H9 (cell line): ENCODE results near the gene TMEM156. TPM values are rescaled to one million over a fixed set of nuclear protein-coding genes. Genes with fewer than 3 reads are reported as not detected.

ENCODE experiments used
- DNase-seq: peaks from one replicate; pipeline ENCODE4 v3.0.0-alpha.2; 2017
- H2AFZ ChIP-seq: one replicate; pipeline ENCODE4 v1.6.1; 2013; ENCODE audit warnings: mild to moderate bottlenecking, low read length, control low read depth, moderate library complexity
- H2AK5ac ChIP-seq: 2 replicates; pipeline ENCODE4 v1.6.1; 2013; ENCODE audit warnings: low read length, control low read depth, mixed read lengths; ENCODE audit not compliant: insufficient read length
- H2BK120ac ChIP-seq: one replicate; pipeline ENCODE4 v1.6.1; 2013; ENCODE audit warnings: low read depth, mild to moderate bottlenecking, low read length, control low read depth, inconsistent platforms; ENCODE audit not compliant: poor library complexity, severe bottlenecking
- H2BK12ac ChIP-seq: 2 replicates; pipeline ENCODE4 v1.6.1; 2013; ENCODE audit warnings: low read length, control low read depth, mixed read lengths, low read depth; ENCODE audit not compliant: insufficient read length
- H2BK15ac ChIP-seq: 2 replicates; pipeline ENCODE4 v1.6.1; 2013; ENCODE audit warnings: low read depth, low read length, control low read depth
- H2BK20ac ChIP-seq: one replicate; pipeline ENCODE4 v1.6.1; 2013; ENCODE audit warnings: low read depth, mild to moderate bottlenecking, low read length, control low read depth, inconsistent platforms; ENCODE audit not compliant: poor library complexity, severe bottlenecking
- H2BK5ac ChIP-seq: 2 replicates; pipeline ENCODE4 v1.6.1; 2013; ENCODE audit warnings: low read length, control low read depth, mixed read lengths; ENCODE audit not compliant: insufficient read length
- H3K14ac ChIP-seq: 2 replicates; pipeline ENCODE4 v1.6.1; 2013; ENCODE audit warnings: low read length, control low read depth; ENCODE audit not compliant: insufficient read depth
- H3K18ac ChIP-seq: 2 replicates; pipeline ENCODE4 v1.6.1; 2013; ENCODE audit warnings: low read depth, mild to moderate bottlenecking, mixed read lengths, low read length, control low read depth; ENCODE audit not compliant: insufficient read length
- H3K23ac ChIP-seq: 2 replicates; pipeline ENCODE4 v1.6.1; 2013; ENCODE audit warnings: low read length, control low read depth, mixed read lengths, low read depth; ENCODE audit not compliant: insufficient read length
- H3K23me2 ChIP-seq: 2 replicates; pipeline ENCODE4 v1.6.1; 2013; ENCODE audit warnings: low read depth, mild to moderate bottlenecking, mixed read lengths, low read length, control low read depth; ENCODE audit not compliant: insufficient read length, poor library complexity, severe bottlenecking
- H3K27ac ChIP-seq: 2 replicates; pipeline ENCODE4 v1.5.1; 2013; ENCODE audit warnings: low read length, control low read depth, mixed read lengths, low read depth; ENCODE audit not compliant: insufficient read length
- H3K27me3 ChIP-seq: 2 replicates; pipeline ENCODE4 v1.6.1; 2013; ENCODE audit warnings: low read length, control low read depth, inconsistent platforms; ENCODE audit not compliant: insufficient read depth
- H3K4ac ChIP-seq: 2 replicates; pipeline ENCODE4 v1.6.1; 2013; ENCODE audit warnings: low read depth, mild to moderate bottlenecking, control low read depth, inconsistent platforms, low read length, moderate library complexity
- H3K4me1 ChIP-seq: 2 replicates; pipeline ENCODE4 v1.6.1; 2013; ENCODE audit warnings: low read length, control low read depth, inconsistent platforms; ENCODE audit not compliant: insufficient read depth
- H3K4me2 ChIP-seq: 2 replicates; pipeline ENCODE4 v1.6.1; 2013; ENCODE audit warnings: low read length, control low read depth, mixed read lengths; ENCODE audit not compliant: insufficient read length, insufficient read depth
- H3K56ac ChIP-seq: 2 replicates; pipeline ENCODE4 v1.6.1; 2013; ENCODE audit warnings: low read depth, mild to moderate bottlenecking, mixed read lengths, low read length, control low read depth; ENCODE audit not compliant: insufficient read length
- H3K79me1 ChIP-seq: 2 replicates; pipeline ENCODE4 v1.6.1; 2013; ENCODE audit warnings: low read depth, mild to moderate bottlenecking, moderate library complexity, low read length, control low read depth, inconsistent platforms; ENCODE audit not compliant: insufficient read depth, poor library complexity, severe bottlenecking
- H3K79me2 ChIP-seq: 2 replicates; pipeline ENCODE4 v1.6.1; 2013; ENCODE audit warnings: low read length, control low read depth, inconsistent platforms; ENCODE audit not compliant: insufficient read depth
- H3K9ac ChIP-seq: 2 replicates; pipeline ENCODE4 v1.6.1; 2013; ENCODE audit warnings: low read length, control low read depth, mixed read lengths; ENCODE audit not compliant: insufficient read length; ENCODE audit errors: extremely low read depth
- H3K9me3 ChIP-seq: one replicate; pipeline ENCODE4 v1.6.1; 2013; ENCODE audit warnings: low read depth, low read length, inconsistent platforms; ENCODE audit not compliant: control insufficient read depth
- H3T11ph ChIP-seq: one replicate; pipeline ENCODE4 v1.6.1; 2013; ENCODE audit warnings: mild to moderate bottlenecking, low read length, control low read depth, inconsistent platforms
- H4K20me1 ChIP-seq: one replicate; pipeline ENCODE4 v1.6.1; 2013; ENCODE audit not compliant: control insufficient read depth, insufficient read length, insufficient read depth
- H4K5ac ChIP-seq: 2 replicates; pipeline ENCODE4 v1.6.1; 2013; ENCODE audit warnings: low read depth, mild to moderate bottlenecking, mixed read lengths, low read length, control low read depth; ENCODE audit not compliant: insufficient read length
- H4K8ac ChIP-seq: replicated peaks from 2 replicates; pipeline ENCODE4 v1.6.1; 2013; ENCODE audit warnings: low read length, control low read depth, mixed read lengths, low read depth; ENCODE audit not compliant: insufficient read length
- H4K91ac ChIP-seq: 2 replicates; pipeline ENCODE4 v1.6.1; 2013; ENCODE audit warnings: low read depth, mild to moderate bottlenecking, moderate library complexity, mixed read lengths, low read length, control low read depth; ENCODE audit not compliant: insufficient read length
- H3K27ac Mint-ChIP-seq, 3 experiments: 2 replicates in 2 of 3; 3 replicates in 1 of 3; pipeline ENCODE4 v1.8.0; 2020 to 2021; ENCODE audit warnings: mixed read lengths in 3 of 3, mild to moderate bottlenecking in 1 of 3, moderate library complexity in 1 of 3
- H3K27me3 Mint-ChIP-seq: 2 replicates; pipeline ENCODE4 v1.8.0; 2021; ENCODE audit warnings: low read depth, mild to moderate bottlenecking, moderate library complexity, mixed read lengths
- H3K36me3 Mint-ChIP-seq, 3 experiments: 2 replicates in 2 of 3; 3 replicates in 1 of 3; pipeline ENCODE4 v1.8.0; 2020 to 2021; ENCODE audit warnings: low read depth in 3 of 3, mixed read lengths in 3 of 3; ENCODE audit not compliant: insufficient read depth in 1 of 3
- H3K4me1 Mint-ChIP-seq, 2 experiments: 2 replicates each; pipeline ENCODE4 v1.8.0; 2020; ENCODE audit warnings: mixed read lengths in 2 of 2
- H3K4me3 Mint-ChIP-seq, 2 experiments: 2 replicates in 1 of 2; 3 replicates in 1 of 2; pipeline ENCODE4 v1.8.0; 2020 to 2021; ENCODE audit warnings: mild to moderate bottlenecking in 2 of 2, mixed read lengths in 2 of 2, moderate library complexity in 1 of 2
- H3K9me3 Mint-ChIP-seq, 2 experiments: 2 replicates in 1 of 2; 3 replicates in 1 of 2; pipeline ENCODE4 v1.8.0; 2020; ENCODE audit warnings: mild to moderate bottlenecking in 2 of 2, mixed read lengths in 2 of 2, moderate library complexity in 1 of 2
- CTCF ChIP-seq: fragments of 200-600 bp; sonication (generic); conservative IDR thresholded peaks from 3 replicates; pipeline ENCODE4 v1.8.0; 2021; ENCODE audit warnings: antibody characterized with exemption, mild to moderate bottlenecking
- WGBS: extraction: QIAGEN DNeasy Blood & Tissue Kit; methylation state at CpG from one replicate; pipeline ENCODE4 v1.1.7; 2013; ENCODE audit warnings: missing lambda C conversion rate, low lambda C conversion rate, mixed read lengths; ENCODE audit not compliant: insufficient read length; ENCODE audit errors: extremely low coverage; 5-methylcytosine and 5-hydroxymethylcytosine counted together
- total RNA-seq: library from RNA; stranded (reverse); gene quantifications from 2 replicates; pipeline ENCODE4 v1.2.1, GENCODE V29; 2021

Gene TMEM156
- total RNA-seq, 1 experiment from 2014 or later, result not detected

GRCh38 chr4:39037491-39037825 lies 5.2 kb upstream of the TMEM156 start:
- no peak overlapping the region for H3K23ac ChIP-seq
- no peak overlapping the region for H2BK15ac ChIP-seq
- no peak overlapping the region for H3K4ac ChIP-seq
- no peak overlapping the region for H3K18ac ChIP-seq
- H4K91ac ChIP-seq, result no peak overlapping the region
- H2BK120ac ChIP-seq, result no peak overlapping the region
- no peaks in the 10 kb centered on the region for H3K9me3 ChIP-seq
- peak overlapping the region in 2 of 3 experiments; percentile 41 to 64; a peak in 2 of 7 replicates for H3K27ac Mint-ChIP-seq
- H2AK5ac ChIP-seq, result no peak overlapping the region
- TF ChIP-seq CTCF, result no peak
- H3K27ac ChIP-seq, result no peak overlapping the region
- no peak overlapping the region for H3K56ac ChIP-seq
- no peaks in the 10 kb centered on the region for H3K23me2 ChIP-seq
- H4K20me1 ChIP-seq, result no peaks in the 10 kb centered on the region
- no peak overlapping the region for H2AFZ ChIP-seq
- no peak overlapping the region for H3K4me3 Mint-ChIP-seq
- H2BK12ac ChIP-seq, result no peak overlapping the region
- no peaks in the 10 kb centered on the region for H3K36me3 Mint-ChIP-seq
- no peaks in the 10 kb centered on the region for H3K27me3 Mint-ChIP-seq
- H3K27me3 ChIP-seq, result no peaks in the 10 kb centered on the region
- no peak for DNase-seq
- H4K8ac ChIP-seq, result no peak overlapping the region
- no peak overlapping the region for H2BK5ac ChIP-seq
- no peak overlapping the region for H3T11ph ChIP-seq
- H3K4me1 Mint-ChIP-seq, result peaks cover 10 to 12% of the 10 kb centered on the region in 2 experiments
- no peaks in the 10 kb centered on the region for H3K9me3 Mint-ChIP-seq
- no peak overlapping the region for H2BK20ac ChIP-seq
- no peak overlapping the region for H3K9ac ChIP-seq
- no peaks in the 10 kb centered on the region for H3K79me1 ChIP-seq
- H4K5ac ChIP-seq, result no peak overlapping the region
- peaks cover 2% of the 10 kb centered on the region; the same call in 1 of the 2 replicates for H3K4me1 ChIP-seq
- H3K14ac ChIP-seq, result no peak overlapping the region
- no CpG with 5 or more reads among the region's 4 CpGs for WGBS
- H3K79me2 ChIP-seq, result no peaks in the 10 kb centered on the region
- no peak overlapping the region for H3K4me2 ChIP-seq
